COLO829 (cell line): ENCODE measurements around the gene PRKD2.
"Not testable (repeated sequence)": the region's sequence is repeated elsewhere in the genome, so short reads cannot be mapped to it uniquely, and the experiment has no call there.

ENCODE experiments used
- DNase-seq: peaks from one replicate; pipeline ENCODE4 v3.0.0; 2012; ENCODE audit warnings: low spot score

The PRKD2 gene

DNA sequence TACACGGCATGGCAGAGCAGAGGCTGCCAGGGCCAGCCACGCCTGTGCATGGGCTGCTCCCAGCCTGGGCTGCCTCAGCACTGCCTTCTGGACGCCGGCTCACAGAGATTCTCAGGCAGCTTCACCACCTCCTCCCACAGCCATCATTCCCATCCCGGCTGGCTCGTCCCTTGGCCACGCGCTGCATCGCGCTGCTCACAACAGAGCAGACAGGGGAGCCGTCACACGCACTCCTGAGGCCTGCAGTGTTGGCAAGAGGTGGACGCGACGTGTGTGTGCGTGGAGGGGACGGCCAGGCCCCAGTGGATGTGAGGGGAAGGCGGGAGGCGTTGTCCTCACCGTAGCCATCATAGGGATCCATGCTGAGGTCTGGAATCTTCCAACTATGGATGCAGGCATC lies 7.6 kb upstream of the PRKD2 start:
- DNase-seq, result no peak

DNA sequence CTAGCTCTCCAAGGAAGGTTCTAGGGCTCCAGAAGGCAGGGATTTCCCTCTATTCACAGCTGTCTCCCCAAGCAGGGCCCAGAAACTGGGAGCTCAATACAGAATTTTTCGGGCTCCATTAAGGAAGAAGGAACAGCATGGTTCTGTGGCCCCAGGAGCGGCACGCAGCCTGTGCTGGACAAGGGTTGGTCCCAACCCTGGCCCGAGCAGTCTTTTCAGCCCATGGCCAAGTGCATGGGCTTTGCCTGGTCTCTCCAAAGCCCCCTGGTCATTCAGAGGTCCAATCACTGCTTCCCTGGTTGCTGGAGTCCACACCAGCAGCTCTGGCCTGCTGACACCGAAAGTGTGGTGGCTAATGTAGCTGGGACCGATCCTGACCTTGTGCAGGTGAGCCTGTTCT lies 6.6 kb upstream of the PRKD2 start:
- no peak for DNase-seq

DNA sequence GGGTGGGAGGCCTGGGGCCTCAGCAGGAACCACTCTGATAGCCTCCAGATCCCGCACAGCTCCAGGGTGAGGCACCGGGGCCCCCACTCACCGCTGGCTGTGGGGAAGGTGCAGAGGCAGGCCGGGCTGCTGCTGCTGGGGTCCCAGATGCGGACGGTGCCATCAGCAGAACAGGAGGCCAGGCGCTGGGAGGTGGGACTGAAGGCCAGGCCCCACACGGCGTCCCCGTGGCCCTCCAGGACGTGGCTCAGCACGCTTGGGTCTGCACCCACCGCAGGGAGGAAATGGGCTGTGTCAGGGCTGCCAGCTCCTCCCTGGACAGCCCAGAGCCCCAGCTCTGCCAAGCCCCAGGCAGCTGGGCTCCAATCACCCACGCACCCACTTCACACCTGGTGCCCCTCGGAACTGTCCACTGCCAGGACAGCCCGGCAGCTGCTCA lies 6.1 kb upstream of the PRKD2 start:
- no peak for DNase-seq

DNA sequence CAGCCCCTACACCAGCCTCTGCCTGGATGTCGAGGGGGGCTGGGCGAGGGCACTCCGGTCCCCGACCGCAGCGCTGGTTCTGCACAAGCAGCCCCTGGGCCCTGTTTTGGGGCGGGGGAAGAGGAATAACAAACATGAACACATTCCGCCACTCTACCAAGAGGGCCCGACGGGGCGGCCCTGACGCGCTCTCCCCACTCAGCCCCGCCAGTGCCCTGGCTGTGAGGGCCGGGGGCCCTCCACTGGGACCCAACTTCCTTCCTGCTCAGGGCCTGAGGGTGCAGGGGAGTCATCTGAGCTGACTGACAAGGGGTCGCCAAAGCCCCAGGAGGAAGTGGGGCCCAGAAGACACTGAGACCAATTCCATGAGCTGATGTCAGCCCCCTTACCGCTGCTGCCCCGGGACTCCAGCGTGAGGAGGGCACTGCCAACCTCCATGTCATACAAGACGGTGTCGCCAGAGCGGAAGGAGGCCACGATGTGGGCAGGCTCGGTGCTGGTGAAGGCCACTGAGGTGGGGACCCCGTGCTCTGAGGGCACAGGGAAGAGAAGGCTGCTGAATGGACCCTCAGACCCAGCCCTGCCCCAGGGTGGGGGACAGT lies 5.6 kb upstream of the PRKD2 start:
- no peak for DNase-seq

DNA sequence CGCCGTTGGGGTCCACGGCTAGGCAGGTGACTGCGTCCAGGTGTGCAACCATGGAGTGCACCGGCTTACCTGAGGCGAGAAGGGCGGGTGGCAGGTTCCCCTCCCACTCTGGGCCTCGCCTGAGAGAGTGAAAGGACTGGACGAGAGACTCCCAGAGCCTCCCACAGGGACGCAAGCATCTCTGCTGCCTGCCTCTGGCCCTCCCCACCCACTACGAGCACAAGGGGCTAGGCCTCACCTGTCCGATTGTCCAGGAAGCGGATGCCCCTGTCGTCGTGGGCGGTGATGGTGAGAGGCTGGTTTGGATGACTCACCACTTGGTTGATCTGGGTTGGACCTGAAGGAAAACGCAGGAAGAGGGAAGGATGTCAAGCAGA lies 5.1 kb upstream of the PRKD2 start:
- DNase-seq, result no peak

DNA sequence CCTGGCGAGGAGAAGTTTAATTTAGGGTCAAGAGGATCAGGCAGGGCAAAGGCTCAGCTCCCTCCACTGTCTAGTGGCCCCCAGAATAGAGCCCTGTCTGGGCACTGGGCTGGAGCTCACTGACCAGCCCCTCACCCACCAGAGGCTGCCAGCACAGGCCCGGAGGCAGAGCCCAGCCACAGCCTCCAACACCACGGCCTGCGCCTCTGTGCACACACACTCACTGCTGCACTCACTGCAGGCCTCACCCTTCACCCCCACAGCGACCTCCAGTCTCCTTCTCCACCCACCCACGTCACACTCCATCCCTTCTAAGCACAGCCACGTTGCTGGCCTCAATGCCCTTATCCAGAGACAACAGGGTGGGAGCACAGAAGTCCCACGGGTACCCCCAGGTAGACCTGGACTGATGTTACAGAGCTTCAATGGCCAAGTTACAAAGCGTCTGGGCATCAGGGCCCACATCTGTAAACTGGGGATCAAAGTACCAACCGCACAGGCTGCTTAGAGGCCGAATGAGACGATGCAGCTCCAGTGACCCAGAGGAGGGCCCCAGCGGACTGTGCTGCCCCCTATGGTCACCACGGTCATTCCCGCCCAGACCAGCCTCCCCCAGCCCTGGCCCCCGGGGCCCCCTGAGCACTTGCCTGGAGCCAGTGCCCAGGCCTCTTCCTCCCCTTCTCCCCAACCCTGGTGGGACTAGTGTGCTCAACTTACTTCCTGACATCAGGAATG lies 4.5 kb upstream of the PRKD2 start:
- DNase-seq, result no peak

DNA sequence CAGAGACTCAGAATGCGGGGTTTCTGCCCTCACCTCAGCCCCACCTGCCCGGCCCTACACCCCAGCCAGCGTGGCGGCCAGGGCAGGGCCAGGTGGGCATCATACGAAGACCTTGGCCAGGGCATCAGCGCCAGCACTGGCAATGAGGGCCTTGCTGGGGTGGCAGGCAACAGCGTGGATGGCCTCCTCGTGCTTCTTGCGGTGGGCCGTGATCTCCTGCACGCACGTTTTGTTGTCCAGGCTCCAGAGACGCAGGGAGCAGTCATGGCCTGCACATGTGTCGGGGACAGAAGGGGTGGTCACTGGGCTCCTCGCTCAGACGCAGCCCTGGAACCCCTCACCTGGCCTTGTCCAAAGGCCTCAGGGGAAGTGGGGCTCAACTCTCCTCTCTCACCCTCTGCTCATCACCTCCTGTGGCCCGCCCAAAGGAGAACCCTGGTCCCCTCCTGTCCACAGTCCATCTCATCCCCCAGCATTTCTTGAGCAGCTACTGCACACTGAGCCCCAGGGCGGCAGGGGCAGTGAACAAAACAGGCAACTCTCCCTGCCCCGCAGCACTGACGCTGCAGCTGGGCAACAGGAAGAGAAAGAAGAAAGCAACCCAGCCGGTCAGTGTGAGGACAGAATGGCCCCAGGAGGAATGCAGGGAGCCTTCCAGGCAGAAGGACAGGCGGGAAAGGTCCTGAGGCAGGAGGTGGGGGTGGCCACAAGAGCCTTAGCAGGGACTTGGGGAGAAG lies 3.8 kb upstream of the PRKD2 start:
- no peak for DNase-seq

DNA sequence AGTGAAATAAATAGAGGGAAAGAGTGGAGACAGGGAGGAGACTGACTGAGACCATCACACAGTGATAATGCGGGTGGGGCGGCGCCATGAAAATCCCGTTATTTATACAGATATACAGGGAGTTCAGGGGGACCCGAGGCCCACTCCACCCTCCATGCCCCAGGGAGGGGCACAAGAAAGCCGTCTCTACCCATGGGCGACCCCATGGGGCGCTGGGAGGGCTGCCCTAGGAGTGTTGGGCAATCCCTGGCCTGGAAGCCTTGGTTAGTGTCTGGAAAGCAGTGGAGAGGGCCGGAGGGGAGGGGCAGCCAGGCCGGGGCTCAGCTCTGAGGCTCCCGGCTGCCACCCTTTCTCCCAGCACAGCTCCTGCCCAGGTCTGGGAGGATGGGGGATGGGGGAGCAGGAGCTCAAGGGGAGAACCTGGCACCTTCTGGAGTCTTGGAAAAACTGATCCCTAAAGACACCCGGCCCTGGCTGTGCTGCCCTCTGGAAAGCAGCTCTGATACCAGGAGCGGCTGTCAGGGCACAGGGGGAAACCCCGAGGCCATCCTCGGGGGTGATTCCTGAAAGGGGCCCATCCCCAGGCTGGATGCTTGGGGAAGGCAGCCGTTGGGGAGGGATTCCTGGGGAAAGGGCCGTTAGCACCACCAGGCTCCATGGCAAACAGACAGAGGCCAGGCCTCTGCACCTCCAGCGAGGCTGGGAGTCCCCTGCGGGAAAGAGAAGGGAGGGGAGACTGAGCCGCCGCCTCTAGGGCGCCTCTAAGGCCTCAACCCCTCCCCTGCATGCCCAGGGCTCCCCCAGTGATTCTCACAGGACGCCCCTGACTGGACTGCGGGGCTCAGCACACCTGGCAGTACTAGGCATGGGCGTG lies 3.0 kb upstream of the PRKD2 start:
- DNase-seq, result no peak

DNA sequence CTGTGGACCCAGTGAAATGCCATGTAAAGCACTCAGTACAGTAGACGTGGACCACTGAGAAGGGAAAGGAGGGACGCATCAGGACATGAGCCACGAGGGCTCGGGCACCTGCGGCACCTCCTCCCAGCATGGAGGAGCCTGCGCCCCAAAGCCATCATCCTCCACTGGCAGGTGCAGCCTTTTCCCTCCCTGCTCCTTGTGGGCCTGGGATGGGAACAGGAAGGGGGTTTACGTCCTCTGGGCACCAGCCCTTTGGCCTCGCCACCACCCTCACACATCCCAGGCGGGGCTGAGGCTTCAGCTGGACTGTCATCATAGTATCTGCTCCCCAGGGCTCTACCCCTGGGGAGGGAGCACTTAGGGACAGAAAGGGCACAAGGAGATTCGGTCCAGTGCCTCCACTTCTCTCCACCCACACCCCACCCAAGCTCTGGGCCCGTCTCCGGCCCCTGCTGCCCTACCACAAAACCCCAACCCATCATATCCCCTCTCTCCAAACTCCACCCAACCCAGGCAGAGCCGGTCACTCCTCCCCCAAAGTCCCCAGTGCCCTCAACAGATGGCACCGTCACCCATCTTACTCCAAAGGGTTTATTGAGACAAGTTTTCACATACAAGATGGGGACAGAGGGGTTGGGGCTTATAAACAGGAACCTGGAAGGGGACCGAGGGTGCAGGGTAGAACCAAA lies 2.2 kb upstream of the PRKD2 start:
- no peak for DNase-seq

DNA sequence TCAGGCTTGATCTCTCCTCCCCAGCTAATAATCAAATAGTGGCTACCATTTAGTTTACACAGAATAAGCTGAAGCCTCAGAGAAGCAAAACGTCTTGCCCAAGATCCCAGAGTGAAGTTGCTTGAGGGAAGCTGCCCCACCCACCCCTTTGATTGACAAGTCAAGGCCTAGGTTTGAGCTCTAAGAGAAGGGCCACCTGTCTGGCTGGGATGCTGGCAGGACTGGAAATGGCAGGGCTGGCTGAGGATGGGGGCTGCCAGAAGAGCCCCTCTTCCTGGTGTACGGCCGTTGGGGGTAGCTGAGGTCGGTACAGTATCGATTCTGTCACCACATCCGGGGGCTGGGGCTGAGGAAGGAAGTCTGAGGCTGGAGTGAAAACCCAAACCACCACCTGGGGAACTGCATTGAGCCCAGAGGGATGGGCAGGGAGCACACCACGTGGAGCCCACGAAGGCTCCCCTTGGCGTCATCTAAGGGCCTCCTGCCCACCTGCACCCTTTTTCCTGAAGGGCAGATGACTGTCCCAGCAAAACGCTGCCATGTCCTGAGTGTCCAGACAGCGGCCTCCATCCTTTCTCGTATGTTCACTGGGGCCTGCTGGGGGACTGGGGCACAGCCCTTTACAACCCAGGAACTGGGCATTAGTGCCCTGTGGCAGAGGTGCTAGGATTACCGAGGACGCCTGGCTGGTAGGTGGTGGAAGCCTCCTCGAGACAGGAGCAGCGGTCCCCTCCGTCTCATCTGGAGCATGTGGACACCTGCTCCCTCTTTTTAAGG lies 1.4 kb upstream of the PRKD2 start:
- DNase-seq, result no peak

DNA sequence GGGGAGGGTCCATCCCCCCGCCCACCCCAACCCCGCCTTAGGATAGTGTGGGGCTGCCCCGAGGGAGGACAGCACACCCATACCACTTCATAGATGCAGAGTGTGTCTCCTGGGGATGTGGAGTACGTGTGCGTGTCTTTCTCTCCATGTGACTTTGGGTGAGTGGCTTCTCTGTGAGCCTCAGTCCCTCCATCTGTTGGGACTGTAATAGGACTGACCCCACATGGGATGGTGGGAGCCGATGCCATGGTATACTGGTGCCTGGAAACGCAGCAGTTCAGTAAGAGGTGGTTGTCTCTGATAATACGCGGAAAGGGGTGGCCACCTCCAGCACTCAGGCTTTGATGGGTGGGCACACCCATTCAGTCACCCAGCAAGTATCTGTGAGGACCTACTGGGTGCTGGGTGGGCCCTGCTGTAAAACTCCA lies 816 bp upstream of the PRKD2 start:
- DNase-seq, result no peak

DNA sequence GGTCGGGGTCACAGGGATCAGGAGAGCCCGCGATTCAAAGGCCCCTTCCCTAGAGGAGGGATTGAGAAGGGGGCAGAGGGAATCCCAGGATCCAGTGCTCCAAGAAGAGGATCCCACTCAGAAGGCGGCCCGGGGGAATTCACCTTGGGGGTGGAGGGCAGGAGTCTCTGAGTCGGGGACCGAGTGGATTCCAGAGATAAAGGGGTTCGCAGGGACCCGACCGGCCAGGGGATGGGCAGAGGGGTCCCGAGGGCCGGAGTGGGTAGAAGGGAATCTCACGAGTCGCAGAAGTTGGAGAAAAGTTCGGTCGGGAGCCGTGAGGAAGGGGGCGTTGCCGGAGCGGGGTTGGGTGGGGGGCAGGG lies 261 bp downstream of the PRKD2 start:
- no peak for DNase-seq

DNA sequence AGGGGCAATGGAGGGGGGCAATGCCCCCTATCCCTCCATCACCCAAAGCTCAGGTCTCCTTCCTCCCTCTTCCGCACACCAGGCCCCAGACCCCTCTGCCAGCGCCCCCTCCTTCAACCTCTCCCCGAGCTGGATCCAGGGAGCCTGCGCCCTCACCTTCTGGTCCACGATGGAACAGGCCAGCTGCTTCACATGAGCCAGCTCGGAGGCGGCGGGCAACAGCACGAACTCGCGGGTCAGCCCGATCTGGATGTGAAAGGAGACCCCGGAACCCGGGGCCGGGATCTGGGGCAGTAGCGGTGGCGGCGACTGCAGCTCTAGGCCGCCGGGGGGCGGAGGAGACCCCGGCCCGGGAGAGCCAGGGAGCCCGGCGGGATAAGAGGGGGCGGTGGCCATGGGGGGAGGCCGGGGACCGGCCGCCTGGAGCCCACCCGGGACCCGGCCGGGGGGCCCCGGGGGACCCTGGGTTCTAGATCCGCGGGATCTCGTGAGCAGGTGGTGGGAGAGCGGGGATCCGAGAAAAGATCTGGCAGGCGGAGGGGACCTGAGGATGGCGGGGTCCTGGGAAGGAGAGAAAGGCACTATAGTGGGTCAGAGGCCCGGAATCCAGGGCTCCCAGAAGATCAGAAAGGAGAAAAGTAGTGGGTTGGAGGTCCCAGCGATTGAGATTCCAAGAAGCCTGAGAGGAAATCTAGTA lies 791 bp downstream of the PRKD2 start:
- DNase-seq, result no peak

DNA sequence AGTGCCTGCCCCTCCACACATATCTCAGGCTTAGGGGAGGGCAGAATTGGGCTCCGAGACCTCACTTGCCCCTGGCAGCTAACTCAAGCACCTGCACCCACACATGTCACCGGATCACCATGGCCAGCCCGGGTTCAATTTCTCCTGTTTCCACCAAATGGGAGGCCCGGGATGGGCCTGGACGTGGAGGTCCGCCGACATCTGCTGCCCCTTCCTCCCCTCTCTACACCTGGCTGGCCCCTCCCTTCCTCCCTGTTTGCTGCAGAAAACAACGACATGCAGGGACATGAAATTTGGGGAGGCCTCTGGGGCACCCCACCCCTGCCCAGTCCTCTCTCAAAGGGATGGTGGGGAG lies 1.3 kb downstream of the PRKD2 start:
- DNase-seq, result no peak

DNA sequence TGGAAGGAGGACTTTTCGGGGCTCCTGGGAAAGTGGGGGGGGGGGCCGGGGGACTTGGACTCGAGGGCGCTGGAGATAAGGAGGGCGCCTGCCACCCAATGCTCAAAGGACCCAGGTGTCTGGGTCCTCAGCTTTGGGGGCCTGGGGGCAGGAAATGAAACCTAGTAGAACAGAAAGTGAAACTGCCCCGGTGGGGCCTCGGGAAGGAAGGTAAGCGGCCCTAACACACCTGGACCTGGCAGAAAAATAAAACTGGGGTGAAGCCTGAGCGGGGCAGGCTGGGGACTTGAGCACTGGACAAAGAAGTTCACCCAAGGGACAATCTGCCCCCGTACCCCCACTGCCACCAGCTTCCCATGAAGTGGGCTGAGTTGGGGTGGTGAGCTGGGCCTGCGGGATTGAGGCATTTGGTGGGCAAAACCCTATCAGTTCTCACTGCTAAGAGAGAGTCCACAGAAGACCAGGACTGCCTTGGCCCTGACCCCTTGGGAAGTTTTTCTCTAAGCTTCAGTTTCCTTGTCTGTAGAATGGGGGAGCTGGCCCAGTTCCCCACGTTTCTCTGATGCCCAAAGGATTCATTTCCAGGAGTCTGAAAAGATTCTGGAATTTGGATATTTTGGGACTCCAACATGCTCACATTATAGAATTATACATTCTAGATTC lies 2.3 kb downstream of the PRKD2 start:
- DNase-seq, result no peak

DNA sequence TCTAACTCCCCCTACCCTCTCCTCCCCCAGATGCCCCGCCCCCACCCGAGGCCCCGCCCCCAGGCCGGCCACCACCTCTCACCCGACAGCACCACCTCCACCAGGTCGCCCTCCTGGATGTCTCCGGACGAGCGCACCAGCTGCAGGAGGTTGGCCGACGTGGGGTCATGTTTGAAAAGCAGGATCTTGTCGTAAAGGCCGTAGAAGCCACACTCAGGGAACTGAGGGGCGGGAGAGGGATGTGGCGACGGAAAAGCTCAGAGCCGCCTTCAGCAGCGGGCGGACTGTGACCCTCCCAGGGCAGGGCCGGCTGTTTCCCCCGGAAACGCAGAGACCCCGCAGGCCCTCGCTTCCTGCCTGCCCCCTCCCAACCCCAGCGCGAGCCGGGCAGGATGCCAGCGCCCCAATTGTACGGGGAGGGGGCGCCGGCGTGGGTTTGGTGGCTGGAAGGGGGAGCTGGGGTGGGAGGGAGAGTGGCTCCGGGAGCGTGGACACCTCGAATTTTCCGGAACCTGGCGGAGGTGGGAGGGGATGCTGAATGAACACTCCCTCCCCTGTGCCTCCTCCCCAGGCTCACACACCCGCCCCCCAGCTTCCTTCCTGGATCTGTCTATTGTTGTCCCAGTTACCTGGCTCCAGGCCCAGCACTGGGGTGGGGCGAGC lies 3.0 kb downstream of the PRKD2 start:
- peak; percentile 85 for DNase-seq

DNA sequence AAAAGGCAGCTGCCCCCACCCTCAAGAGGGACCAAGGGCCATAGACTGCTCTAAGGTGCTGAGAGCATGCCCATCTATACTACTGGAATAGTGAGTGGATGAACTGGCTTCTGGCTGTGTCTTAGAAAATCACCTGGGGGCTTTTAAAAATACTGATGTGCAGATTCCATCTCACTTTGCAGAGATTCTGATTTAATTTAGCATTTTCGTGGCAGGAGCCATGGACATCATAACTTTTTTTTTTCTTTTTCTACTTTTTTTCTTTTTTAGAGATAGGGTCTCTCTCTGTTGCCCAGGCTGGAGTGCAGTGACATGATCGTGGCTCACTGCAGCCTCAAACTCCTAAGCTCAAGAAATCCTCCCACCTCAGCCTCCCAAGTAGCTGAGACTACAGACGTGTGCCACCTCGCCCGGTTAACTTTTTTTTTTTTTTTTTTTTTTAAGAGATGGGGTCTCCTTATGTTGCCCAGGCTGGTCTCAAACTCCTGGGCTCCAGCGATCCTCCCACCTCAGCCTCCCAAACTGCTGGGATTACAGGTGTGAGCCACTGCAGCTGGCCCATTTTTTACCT lies 4.1 kb downstream of the PRKD2 start:
- DNase-seq, result not testable (repeated sequence)

DNA sequence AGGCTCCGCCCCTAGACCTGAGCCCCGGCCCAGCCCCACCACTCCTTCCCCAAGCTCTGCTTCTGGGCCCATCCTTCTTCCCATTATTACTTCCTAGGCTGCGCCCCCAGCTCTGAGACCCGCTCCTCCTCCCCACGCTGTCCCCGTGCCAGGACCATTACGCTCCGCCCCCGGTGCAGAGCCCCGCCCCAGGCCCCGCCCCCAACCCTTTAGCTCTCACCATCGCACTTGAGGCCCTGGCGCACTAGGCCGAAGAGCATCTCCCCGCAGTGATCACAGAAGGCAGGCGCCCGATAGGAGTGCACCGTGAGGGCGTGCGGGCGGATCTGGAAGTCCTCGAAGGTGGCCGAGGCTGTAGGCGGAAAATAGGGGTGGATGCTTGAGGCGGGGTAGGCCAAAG lies 6.2 kb downstream of the PRKD2 start:
- no peak for DNase-seq
